MM.1S (cell line): ENCODE data around the gene PPP1R7.

Experiments
- EZH2 ChIP-seq: fragments of 300-600 bp; sonication (generic); optimal IDR thresholded peaks from 2 replicates; pipeline ENCODE3; 2017; ENCODE audit warnings: low read depth, mild to moderate bottlenecking, antibody characterized with exemption, low read length, mixed read lengths
- EZH2phosphoT487 ChIP-seq: fragments of 300-600 bp; sonication (generic); IDR thresholded peaks from 2 replicates; pipeline ENCODE4 v1.6.1; 2018; ENCODE audit warnings: antibody characterized with exemption, low read length
- TF ChIP-seq, protein P1 (sequence below): fragments of 300-600 bp; sonication (generic); IDR thresholded peaks from 2 replicates; pipeline ENCODE4 v1.5.1; 2016; ENCODE audit warnings: antibody characterized with exemption, low read length, mixed read lengths

- TF ChIP-seq, protein P1, sequence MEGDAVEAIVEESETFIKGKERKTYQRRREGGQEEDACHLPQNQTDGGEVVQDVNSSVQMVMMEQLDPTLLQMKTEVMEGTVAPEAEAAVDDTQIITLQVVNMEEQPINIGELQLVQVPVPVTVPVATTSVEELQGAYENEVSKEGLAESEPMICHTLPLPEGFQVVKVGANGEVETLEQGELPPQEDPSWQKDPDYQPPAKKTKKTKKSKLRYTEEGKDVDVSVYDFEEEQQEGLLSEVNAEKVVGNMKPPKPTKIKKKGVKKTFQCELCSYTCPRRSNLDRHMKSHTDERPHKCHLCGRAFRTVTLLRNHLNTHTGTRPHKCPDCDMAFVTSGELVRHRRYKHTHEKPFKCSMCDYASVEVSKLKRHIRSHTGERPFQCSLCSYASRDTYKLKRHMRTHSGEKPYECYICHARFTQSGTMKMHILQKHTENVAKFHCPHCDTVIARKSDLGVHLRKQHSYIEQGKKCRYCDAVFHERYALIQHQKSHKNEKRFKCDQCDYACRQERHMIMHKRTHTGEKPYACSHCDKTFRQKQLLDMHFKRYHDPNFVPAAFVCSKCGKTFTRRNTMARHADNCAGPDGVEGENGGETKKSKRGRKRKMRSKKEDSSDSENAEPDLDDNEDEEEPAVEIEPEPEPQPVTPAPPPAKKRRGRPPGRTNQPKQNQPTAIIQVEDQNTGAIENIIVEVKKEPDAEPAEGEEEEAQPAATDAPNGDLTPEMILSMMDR: no peak
- no peak for TF ChIP-seq EZH2phosphoT487
- TF ChIP-seq EZH2: no peak
These were observed 628 bp downstream of the PPP1R7 start for GRCh38 chr2:241150660-241151530.
